ENCODE measurements around the gene SOCS2.

GRCh38 chr12:93547778-93548177 is 24.7 kb upstream of the SOCS2 start:
- TF ChIP-seq CTCF (IDR thresholded peaks at IDR 0.05; ENCODE audit: low read depth, low read length) (no peak), EZH2phosphoT487 (IDR thresholded peaks at IDR 0.05; ENCODE audit: low read depth) (no peak)
